ENCODE measurements around the gene DPF1.
"Not testable (repeated sequence)": the region's sequence is repeated elsewhere in the genome, so short reads cannot be mapped to it uniquely, and the experiment has no call there.

Gene DPF1

GRCh38 chr19:38250428-38250820 lies 26.4 kb upstream of the DPF1 start:
- DNase-seq: no peak

- no peak for DNase-seq
These were observed 24.4 kb upstream of the DPF1 start for GRCh38 chr19:38248421-38248820.

- no peak for DNase-seq
These were observed 23.8 kb upstream of the DPF1 start for GRCh38 chr19:38247734-38248268.

GRCh38 chr19:38247126-38247525 lies 23.1 kb upstream of the DPF1 start:
- no peak for DNase-seq

GRCh38 chr19:38245826-38246498 lies 21.9 kb upstream of the DPF1 start:
- DNase-seq: no peak

- no peak for DNase-seq
These were observed 19.3 kb upstream of the DPF1 start for GRCh38 chr19:38243279-38243673.

GRCh38 chr19:38239816-38240215 lies 15.8 kb upstream of the DPF1 start:
- DNase-seq: no peak

GRCh38 chr19:38234615-38235014 lies 10.6 kb upstream of the DPF1 start:
- no peak for DNase-seq

- DNase-seq: no peak
These were observed 9.8 kb upstream of the DPF1 start for GRCh38 chr19:38233740-38234251.

GRCh38 chr19:38231918-38232317 lies 7.9 kb upstream of the DPF1 start:
- no peak for DNase-seq

- not testable (repeated sequence) for DNase-seq
These were observed 6.6 kb upstream of the DPF1 start for GRCh38 chr19:38230506-38231133.

- no peak for DNase-seq
These were observed 5.6 kb upstream of the DPF1 start for GRCh38 chr19:38229585-38230073.

- DNase-seq: no peak
These were observed 4.7 kb upstream of the DPF1 start for GRCh38 chr19:38228491-38229439.

GRCh38 chr19:38228005-38228377 lies 4.0 kb upstream of the DPF1 start:
- DNase-seq: no peak

- DNase-seq: no peak
These were observed 3.4 kb upstream of the DPF1 start for GRCh38 chr19:38227287-38228004.

- not testable (repeated sequence) for DNase-seq
These were observed 819 bp upstream of the DPF1 start for GRCh38 chr19:38224863-38225218.

GRCh38 chr19:38223617-38224013 lies 407 bp downstream of the DPF1 start:
- no peak for DNase-seq

GRCh38 chr19:38223119-38223523 lies 901 bp downstream of the DPF1 start:
- no peak for DNase-seq

- no peak for DNase-seq
These were observed 1.8 kb downstream of the DPF1 start for GRCh38 chr19:38221919-38222830.

- DNase-seq: no peak
These were observed 2.6 kb downstream of the DPF1 start for GRCh38 chr19:38221421-38221820.

- DNase-seq: no peak
These were observed 4.8 kb downstream of the DPF1 start for GRCh38 chr19:38219221-38219620.
